Panc1 (cell line): ENCODE data around the gene SCGB1D1. TPM values are rescaled to one million over a fixed set of nuclear protein-coding genes. Genes with fewer than 3 reads are reported as not detected.
A peak's percentile ranks its signal among the peaks of the same experiment; 100 is the strongest.

Experiments used
- ATAC-seq: fragments of 200-7000 bp; cut with Tn5 transposase; 2 replicates; pipeline ENCODE4 v1.9.1; 2020; ENCODE audit warnings: mild to moderate bottlenecking, moderate library complexity
- BruUV-seq: library from RNA; stranded (reverse); fragments of 400-500 nt; replicated peaks from 2 replicates; lab custom pipeline; 2021; lab: Mats Ljungman, UMichigan
- CTCF ChIA-PET: fragments of 300-600 bp; sonication (Branson Sonifier 250); formaldehyde crosslinking; loops from one replicate; lab custom pipeline; 2022; ENCODE audit warnings: antibody characterized with exemption; lab: Charles Lee
- POLR2A ChIA-PET: fragments of 300-600 bp; sonication (Branson Sonifier 250); formaldehyde crosslinking; loops from one replicate; lab custom pipeline; 2022; ENCODE audit warnings: antibody characterized with exemption; lab: Charles Lee
- DNase-seq: peaks from one replicate; pipeline ENCODE4 v3.0.0-alpha.2; 2010; ENCODE audit warnings: low read depth, low spot score
- H3K27ac ChIP-seq: 2 replicates; pipeline ENCODE4 v1.5.1; 2011; ENCODE audit warnings: mild to moderate bottlenecking, low read length, inconsistent platforms
- H3K27me3 ChIP-seq: fragments of 200-500 bp; sonication (Bioruptor generic); 2 replicates; pipeline ENCODE4 v1.6.0; 2014; ENCODE audit warnings: low read length, inconsistent platforms; ENCODE audit not compliant: control insufficient read depth, insufficient read depth
- H3K36me3 ChIP-seq: fragments of 200-500 bp; sonication (Bioruptor generic); 2 replicates; pipeline ENCODE4 v1.5.1; 2014; ENCODE audit warnings: inconsistent platforms, mild to moderate bottlenecking, low read length, moderate library complexity; ENCODE audit not compliant: control insufficient read depth, insufficient read depth
- H3K4me1 ChIP-seq: 2 replicates; pipeline ENCODE4 v1.5.1; 2011; ENCODE audit warnings: inconsistent platforms, mild to moderate bottlenecking, low read length, moderate library complexity; ENCODE audit not compliant: control insufficient read depth, insufficient read depth
- H3K4me3 ChIP-seq, 2 experiments: 2 replicates each; pipeline ENCODE4 v1.5.1; 2011 to 2012; ENCODE audit warnings: low read depth in 2 of 2, low read length in 2 of 2, mild to moderate bottlenecking in 2 of 2, inconsistent platforms in 1 of 2, moderate library complexity in 1 of 2
- H3K9me3 ChIP-seq: fragments of 200-500 bp; sonication (Bioruptor generic); 2 replicates; pipeline ENCODE4 v1.5.1; 2014; ENCODE audit warnings: low read depth, mild to moderate bottlenecking, inconsistent platforms, low read length, moderate library complexity; ENCODE audit not compliant: control insufficient read depth, insufficient read depth
- CTCF ChIP-seq: fragments of 450-650 bp; IDR thresholded peaks from 2 replicates; pipeline ENCODE4 v1.5.1; 2017; ENCODE audit warnings: mild to moderate bottlenecking
- POLR2AphosphoS5 ChIP-seq: IDR thresholded peaks from 2 replicates; pipeline ENCODE4 v1.6.1; 2012; ENCODE audit warnings: mild to moderate bottlenecking, low read depth, low read length, moderate library complexity
- SIN3A ChIP-seq: IDR thresholded peaks from 2 replicates; pipeline ENCODE4 v1.6.1; 2012; ENCODE audit warnings: low read depth, mild to moderate bottlenecking, low read length, moderate library complexity, borderline replicate concordance; ENCODE audit not compliant: insufficient read depth
- TCF7L2 ChIP-seq: IDR thresholded peaks from 2 replicates; pipeline ENCODE4 v1.6.1; 2011; ENCODE audit warnings: mild to moderate bottlenecking, low read depth, low read length, inconsistent platforms
- in situ Hi-C: cut with HindIII; loops from 2 replicates; pipeline ENCODE4 v1.10.0; 2016; ENCODE audit warnings: low sequenced_read_pairs, low pct_unique_long_range_greater_than_20kb
- intact Hi-C: fragments of 100-400 bp; cut with micrococcal nuclease; formaldehyde crosslinking; loops from one replicate; pipeline ENCODE4 v1.10.0; 2022; ENCODE audit not compliant: unreplicated experiment
- total RNA-seq: library from RNA; stranded (reverse); gene quantifications from one replicate; pipeline ENCODE4 v1.2.1, GENCODE V29; 2021; ENCODE audit not compliant: unreplicated experiment
- TF ChIP-seq, protein P1 (sequence below), 2 experiments: IDR thresholded peaks; 2 replicates each; pipeline ENCODE4 v1.6.1; 2011 to 2012; ENCODE audit warnings: low read depth in 2 of 2, control low read depth in 1 of 2, low read length in 1 of 2, mild to moderate bottlenecking in 1 of 2, moderate library complexity in 1 of 2; ENCODE audit not compliant: insufficient read depth in 1 of 2

The SCGB1D1 gene
- total RNA-seq, 1 experiment from 2014 or later = not detected

GRCh38 chr11:62152245-62153086 is 37.5 kb upstream of the SCGB1D1 start:
- no peaks in the 10 kb centered on the region for H3K27me3 ChIP-seq
- no peaks in the 10 kb centered on the region for H3K4me1 ChIP-seq
- H3K4me3 ChIP-seq = no peak overlapping the region
- TF ChIP-seq TCF7L2 (no peak), SIN3A (no peak), CTCF (no peak), POLR2AphosphoS5 (no peak)
- TF ChIP-seq, protein P1, sequence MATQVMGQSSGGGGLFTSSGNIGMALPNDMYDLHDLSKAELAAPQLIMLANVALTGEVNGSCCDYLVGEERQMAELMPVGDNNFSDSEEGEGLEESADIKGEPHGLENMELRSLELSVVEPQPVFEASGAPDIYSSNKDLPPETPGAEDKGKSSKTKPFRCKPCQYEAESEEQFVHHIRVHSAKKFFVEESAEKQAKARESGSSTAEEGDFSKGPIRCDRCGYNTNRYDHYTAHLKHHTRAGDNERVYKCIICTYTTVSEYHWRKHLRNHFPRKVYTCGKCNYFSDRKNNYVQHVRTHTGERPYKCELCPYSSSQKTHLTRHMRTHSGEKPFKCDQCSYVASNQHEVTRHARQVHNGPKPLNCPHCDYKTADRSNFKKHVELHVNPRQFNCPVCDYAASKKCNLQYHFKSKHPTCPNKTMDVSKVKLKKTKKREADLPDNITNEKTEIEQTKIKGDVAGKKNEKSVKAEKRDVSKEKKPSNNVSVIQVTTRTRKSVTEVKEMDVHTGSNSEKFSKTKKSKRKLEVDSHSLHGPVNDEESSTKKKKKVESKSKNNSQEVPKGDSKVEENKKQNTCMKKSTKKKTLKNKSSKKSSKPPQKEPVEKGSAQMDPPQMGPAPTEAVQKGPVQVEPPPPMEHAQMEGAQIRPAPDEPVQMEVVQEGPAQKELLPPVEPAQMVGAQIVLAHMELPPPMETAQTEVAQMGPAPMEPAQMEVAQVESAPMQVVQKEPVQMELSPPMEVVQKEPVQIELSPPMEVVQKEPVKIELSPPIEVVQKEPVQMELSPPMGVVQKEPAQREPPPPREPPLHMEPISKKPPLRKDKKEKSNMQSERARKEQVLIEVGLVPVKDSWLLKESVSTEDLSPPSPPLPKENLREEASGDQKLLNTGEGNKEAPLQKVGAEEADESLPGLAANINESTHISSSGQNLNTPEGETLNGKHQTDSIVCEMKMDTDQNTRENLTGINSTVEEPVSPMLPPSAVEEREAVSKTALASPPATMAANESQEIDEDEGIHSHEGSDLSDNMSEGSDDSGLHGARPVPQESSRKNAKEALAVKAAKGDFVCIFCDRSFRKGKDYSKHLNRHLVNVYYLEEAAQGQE (IDR thresholded peaks at IDR 0.05; ENCODE audit: insufficient read depth in 1 of 2, low read depth in 2 of 2, low read length in 1 of 2) = no peak
- POLR2A ChIA-PET = no interaction called here
- no peaks in the 10 kb centered on the region for H3K9me3 ChIP-seq
- H3K27ac ChIP-seq = no peak overlapping the region
- TSS peak; percentile 74 for BruUV-seq
- CTCF ChIA-PET = no interaction called here
- DNase-seq (no peak), ATAC-seq (no peak)
- intact Hi-C loops = no loop called here
- in situ Hi-C loops = no loop called here
- peaks cover 7% of the 10 kb centered on the region; the same call in 1 of the 2 replicates for H3K36me3 ChIP-seq

- Histone ChIP-seq H3K4me1 (no peaks in the 10 kb centered on the region), H3K9me3 (no peaks in the 10 kb centered on the region), H3K27me3 (no peaks in the 10 kb centered on the region), H3K4me3 (no peak overlapping the region), H3K27ac (no peak overlapping the region), H3K36me3 (peaks cover 7% of the 10 kb centered on the region; the same call in 1 of the 2 replicates)
- ChIA-PET POLR2A (interaction anchor here (0.6 kb wide), 1 partner anchor 180 kb away, joined by 3 read pairs; no protein-coding TSS in a partner anchor), CTCF (no interaction called here)
- intact Hi-C loops = no loop called here
- in situ Hi-C loops = no loop called here
- ATAC-seq (no peak), DNase-seq (no peak)
- no TSS peak for BruUV-seq
- TF ChIP-seq, protein P1 (IDR thresholded peaks at IDR 0.05; ENCODE audit: insufficient read depth in 1 of 2, low read depth in 2 of 2, low read length in 1 of 2) = no peak
- no peak for TF ChIP-seq POLR2AphosphoS5
- no peak for TF ChIP-seq CTCF
- TF ChIP-seq TCF7L2 = no peak
- no peak for TF ChIP-seq SIN3A
Measured at GRCh38 chr11:62153087-62153395, 37.0 kb upstream of the SCGB1D1 start.
